ENCODE results near the gene PDYN.

Gene PDYN

DNA sequence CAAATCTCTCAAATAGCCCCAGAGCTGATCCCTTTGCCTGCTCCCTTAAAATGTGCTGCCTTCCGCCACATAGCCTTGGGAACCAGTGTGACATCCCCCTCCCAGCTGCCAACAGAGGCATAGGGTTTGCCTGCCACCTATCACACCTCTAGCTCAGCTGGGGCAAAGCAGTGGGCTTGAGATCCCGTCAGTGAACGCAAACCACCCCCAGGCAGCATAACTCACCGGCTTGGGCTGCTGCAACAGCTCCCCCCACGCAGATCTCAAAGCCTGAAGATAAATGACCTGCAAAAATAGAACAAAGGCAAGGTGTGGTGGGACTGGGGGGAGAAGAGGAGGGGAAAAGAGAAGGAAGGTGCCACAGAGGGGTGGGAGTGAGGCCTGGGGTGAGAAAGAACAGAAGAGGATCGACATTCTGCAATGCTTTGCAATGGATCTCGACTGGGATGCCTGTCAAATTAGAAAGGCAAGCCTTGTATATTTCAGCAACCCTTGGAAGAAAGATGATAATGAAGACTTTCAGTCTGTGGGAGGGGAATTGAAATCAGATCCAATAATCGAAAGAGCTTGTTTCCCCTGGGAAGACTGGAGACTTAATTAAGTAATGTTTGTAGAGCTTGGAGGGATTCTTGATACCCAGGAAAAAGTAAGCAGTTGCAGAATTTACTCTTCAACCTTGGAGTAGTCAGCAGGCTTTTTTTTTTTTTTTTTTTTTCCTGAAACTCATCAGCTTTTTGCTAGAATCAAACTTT, 1.3 kb downstream of the PDYN start:
- DNase-seq, result no peak

DNA sequence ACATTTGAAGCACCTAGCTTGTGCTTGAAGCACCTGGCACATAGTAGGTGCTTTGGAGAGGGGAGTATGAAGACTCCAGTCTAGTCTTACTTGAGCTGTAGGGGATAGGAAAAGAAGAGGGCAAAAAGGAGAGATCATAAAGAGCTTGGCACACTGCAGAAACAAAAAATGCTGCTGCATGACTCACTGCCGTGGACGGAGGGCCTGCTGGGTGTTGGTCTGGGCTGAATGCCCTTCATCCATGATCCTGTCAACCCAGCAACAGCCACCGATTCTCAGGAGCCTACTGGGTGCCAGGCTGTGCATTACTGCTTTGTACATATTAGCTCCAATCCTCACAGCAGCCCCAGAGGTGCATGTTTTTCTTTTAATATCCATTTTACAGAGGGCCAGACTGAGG, 6.0 kb downstream of the PDYN start:
- no peak for DNase-seq

DNA sequence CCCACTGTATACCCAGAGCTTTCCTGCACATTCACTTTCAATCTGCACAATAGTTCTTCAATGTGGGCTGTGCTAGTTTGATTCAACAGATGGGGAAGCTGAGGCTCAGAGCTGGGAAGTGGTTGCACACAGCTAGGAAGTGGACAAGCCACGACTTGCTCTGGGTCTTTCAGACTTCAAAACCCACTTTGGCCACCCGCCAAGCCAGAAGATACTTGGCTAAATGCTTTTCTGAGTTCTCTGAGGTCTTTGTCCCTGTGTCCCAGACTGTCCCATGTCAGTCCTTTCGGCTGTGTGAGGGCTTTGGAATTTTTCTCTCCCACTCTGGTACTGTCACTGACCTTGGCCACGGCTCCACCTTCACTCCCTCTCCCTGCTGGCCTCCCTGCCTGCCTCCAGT, 10.6 kb downstream of the PDYN start:
- no peak for DNase-seq

DNA sequence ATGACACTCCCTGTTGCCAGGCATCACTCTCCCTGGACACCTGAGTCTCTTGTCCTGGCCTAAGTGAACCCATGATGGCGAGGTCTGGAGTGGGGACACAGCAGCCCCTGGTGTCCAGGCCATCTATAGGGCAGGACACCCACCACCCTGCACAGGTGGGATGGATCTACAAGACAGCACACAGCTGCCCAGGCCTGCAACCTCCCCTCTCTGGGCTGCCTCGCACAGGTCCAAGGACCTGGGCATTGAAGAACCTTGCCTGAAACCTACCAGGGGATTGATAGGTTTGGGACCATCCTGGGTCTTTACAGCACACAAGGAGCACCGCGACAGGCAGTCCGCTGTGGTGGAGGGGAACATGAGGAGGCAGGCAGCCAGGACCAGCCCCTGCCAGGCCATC, 11.2 kb downstream of the PDYN start:
- DNase-seq, result no peak

DNA sequence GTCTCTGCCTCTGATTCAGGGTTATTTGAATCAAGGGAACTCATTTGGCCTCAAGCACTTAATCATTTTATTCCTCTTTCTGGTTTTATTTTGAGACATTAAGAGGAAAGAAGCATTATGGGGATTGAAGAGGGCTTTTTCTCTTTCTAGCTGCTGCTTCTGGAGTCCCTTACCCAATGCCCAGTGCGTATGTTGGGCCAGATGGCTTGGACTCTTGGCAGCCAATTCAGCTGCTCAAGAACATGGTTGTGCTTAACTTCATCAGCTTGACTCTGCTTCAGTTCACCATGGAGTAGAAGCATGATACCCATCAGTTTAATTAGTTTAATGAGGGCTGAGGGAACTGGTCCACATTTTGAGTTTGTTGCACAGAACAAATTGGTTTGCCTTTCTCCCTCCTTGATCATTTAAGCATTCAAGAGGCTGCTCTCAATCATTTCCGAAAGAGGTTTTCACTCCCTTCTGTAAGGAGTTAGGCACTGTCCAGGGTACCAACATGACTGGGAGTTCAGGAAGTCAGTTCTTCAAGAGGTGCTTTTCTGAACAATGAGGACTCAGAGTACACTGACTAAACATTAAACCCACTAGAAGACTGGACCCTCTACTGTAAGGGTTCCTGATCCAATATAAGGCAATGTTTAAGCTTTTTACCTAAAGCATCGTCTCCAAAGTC, 14.6 kb downstream of the PDYN start:
- DNase-seq, result no peak

DNA sequence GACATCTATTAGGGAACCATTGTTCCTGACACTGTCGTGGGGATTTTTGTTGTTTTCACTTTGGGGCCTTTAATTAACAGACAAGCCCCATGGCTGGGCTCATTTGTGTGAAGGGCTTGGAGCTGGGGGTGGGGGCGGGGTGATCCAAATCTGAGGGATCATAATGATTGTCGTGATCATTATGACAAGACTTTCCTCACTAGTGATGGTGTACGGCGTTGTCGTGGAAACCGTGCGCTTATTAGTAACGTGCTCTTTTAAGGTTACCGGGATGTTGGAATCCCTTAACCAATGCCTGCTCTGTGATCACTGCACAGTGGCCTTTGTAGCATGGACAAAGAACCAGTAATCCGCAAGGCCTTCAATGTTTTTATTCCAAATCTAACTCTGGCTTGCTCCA, 18.6 kb downstream of the PDYN start:
- DNase-seq, result no peak

DNA sequence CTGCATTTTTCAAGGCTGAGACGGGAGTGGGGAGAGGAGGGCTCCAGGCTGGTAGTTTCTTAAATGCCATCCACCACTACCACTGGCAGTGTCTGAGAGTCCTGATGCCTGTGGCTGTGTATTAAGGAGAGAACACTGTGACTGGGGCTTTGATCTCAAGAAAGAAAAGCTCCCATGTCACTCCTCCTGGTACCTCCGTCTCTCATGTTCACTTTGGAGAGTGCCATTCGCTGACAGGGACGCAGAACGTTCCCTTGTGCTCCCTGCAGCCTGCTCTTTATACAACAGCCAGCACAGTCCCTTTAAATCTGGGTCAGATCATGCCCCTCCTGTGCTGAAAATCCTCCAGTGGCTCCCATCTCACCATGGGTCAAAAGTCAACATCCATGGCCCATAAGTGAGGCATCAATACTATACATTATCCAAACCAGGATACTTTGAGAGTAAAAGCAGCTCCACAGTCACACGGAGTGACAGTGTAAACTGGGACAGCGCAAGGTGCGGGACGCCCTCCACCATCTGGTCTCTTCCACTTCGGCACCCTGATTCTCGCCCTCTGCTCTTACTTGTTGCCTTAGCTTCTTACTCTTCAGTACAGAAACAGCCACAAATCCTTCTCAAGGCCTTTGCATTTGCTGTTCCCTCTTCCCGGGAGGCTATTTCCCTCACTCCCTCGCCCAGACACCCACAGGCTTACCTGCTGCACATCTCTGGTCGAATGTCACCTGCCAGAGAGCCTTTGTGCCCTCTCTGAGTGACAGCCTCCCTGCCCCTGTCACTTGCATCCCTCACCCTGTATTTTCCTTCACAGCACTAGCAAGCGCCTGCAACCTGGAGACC, 20.0 kb downstream of the PDYN start:
- no peak for DNase-seq

DNA sequence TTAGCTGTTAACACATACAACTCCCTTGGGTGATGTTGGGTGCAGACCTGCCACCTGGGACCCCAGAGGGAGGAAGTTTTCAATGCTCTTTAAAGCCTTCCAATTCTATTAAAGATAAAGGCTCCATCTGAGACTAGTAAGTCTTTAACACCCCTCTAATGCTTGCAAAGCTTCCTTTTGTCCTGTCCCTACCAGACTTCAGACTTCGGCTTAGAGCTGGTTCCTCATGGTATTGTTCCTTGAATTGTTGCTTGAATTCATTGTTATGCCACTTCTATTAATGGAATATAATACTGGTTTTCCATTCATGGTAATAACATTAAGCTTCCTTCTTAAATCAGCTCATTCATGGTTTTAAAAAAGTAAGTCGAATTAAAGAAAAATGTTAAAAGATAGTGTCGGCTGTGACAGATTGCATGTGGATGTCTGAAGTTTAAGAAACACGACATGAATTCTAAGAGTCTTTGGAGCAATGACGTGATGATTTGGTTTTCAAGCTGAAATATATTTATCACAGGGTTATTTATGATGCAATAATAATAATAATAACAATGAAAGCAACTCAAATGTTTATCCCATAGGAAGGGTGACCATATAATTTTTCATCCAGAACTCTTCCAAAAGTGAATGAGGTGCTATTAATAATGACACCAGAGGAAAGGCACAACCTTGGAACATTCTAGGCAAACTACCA, 21.8 kb downstream of the PDYN start:
- no peak for DNase-seq

DNA sequence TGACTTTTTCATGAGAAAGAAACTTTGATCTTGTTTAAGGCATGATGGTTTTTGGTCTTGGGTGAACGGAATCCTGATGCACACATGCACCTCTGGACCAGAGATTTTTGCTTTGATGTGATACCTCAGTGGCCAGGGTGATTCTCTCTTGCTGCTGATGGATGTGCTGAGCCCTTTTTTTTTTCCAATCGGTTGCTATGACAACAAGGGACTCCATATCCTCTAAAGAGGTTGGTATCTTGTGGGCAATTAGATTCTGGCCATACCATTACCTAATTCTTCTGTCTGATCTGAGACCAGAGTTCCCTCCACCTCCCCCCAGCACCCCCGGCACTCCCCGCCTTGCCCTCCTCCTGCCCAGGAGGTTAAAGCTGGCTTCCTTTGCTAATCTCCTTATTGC, 24.9 kb downstream of the PDYN start:
- DNase-seq, result no peak

DNA sequence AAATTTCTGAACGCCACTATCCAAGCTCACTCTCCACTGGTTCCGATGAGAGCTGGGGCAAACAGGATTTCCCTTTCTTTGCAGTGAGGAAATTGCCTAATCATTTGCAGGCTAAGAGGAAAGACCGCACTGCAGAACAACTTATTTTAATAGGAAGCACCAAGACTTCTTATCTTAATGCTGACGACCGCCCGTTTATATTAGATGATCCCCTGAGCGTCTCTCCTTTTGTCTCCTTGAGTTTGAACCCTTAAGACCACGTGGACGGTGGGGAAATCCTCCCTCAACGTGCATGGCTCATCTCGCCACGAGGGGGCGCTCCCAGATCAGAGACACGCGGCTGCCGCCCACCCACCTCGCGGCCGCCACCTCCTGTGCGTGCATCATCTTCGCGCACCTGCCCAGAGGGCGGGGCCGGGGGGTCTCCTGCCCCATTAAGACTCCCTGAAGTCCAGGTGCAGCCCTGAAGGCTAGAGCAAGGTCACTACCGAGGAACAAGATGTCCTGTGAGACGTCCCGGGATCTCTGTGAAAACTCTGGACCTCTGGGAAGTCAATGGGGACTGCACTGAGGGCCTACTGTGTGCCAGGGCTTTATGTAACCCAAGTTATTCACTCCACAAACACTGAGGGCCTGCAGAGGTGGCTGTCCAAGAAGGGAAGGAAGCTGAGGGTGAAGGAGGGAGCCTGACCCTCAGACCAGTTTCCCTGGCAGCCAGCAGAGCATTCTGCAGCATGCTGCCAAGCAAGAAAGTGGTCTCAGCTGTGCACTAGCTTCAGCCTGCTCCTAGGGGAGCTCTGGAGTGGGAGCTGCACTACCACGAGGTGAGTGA, 28.1 kb downstream of the PDYN start:
- no peak for DNase-seq

DNA sequence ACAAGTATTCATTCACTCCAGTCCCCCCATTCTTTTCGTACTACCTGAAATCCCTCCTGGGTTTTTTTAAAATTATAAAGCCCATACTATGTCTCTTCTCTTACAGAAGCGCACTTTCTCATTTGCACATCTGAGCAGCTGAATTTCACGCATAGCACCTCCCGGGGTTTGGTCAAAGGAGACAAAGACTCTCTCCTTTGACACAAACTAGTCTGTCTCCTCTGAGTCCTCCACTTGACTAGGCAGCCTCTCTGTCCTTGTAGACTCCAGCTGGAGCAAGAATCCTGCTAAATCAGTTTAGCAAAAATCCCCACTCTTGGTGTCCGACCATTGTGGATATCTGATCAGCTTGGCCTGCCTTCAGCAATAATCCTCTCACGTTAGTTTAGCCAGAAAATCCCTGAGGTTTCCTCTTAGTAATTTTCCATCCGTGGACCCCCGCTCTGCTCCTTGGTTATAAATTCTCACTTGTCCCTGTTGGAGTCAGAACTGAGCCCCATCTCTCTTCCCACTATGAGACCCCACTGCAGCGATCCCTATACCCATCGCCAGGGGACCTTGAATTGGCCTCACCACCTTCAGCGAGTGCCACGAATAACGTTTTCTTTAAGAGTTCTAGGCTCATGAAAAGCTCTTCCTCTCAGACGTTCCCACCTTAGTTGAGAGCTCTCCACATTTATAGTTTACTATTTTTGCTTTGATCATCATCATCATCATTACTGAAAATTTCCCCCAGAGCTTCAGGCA, 29.0 kb downstream of the PDYN start:
- DNase-seq, result no peak

DNA sequence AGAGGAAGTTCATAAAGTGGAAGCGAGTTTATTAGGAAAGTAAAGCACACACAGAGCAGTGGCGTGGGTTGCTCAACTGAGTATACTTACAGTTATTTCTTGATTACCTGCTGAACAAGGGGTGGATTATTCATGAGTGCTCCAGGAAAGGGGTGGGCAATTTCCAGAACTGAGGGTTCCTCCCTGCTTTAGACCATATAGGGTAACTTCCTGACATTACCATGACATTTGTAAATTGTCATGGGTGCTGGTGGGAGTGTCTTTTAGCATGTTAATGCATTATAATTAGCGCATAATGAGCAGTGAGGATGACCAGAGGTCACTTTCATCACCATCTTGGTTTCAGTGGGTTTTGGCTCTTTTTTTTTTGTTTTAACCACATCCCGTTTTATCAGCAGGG, 29.8 kb downstream of the PDYN start:
- no peak for DNase-seq

DNA sequence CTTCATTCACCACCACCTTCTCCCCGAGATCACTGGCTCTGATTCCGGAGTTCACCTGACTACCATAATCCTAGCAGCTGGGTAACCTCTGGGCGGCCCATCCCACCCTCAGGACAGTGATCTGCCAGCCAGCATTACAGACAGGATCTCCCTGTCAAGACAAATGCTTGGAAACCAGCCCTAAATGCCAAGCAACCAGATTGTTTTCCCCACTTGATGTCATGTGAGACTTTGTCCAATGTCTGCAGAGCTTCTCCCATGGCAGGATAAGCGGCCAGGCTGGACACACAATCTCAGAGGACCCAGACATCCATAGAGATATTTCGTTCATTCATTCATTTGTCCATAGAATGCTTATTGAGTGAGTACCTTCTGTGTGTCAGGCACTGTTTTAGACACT, 32.5 kb downstream of the PDYN start:
- DNase-seq, result no peak

DNA sequence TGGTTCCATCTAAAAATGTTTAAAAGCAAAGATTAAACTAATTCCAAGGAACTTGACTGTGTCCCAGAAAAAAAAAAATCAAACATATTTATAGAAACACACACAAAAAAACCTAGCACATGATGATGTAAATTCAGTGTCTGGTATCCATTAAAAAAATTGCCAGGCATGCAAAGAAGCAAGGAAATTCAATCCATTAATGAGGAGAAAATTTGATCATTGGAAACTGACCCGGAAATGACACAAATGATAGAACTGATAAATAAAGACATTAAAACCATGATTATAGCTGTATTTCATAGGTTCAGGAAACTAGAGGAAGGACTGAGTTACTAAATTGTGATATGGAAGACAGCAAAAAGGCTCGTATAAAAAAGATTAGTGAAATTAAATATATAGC, 34.7 kb downstream of the PDYN start:
- DNase-seq, result no peak

DNA sequence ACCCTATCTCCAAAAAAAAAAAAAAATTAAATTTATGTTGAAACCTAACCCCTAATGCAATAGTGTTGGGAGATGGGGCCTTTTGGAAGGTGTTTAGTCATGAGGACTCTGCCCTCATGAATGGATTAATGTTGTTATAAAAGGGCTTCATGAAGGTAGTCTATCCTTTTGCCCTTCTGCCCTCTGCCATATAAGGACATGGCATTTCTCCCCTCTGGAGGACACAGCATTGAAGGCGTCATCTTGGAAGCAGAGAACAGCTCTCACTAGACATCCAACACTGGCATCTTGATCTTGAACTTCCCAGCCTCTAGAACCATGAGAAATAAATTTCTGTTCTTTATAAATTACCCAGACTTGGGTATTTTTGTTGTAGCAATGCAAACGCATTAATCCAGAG, 35.4 kb downstream of the PDYN start:
- no peak for DNase-seq

DNA sequence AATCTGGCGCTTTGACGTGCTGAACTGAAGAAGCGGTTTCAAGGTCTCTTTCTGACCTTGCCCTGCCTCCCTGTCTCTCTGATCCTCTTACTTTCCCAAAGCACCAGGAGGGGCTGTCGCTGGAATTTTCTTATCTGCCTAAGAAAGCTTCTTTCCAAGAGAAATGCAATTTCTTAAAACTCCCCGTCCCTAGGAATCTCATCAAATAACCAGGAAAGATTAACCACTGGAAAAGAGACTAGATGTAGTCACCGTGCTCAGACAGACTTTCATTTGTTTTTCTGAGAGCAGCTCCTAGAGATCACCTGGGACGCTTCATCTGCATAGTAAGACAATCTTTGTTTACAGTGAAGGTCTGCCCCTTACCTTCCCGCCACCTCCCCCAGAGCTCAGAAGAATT, 38.6 kb downstream of the PDYN start:
- DNase-seq, result no peak

DNA sequence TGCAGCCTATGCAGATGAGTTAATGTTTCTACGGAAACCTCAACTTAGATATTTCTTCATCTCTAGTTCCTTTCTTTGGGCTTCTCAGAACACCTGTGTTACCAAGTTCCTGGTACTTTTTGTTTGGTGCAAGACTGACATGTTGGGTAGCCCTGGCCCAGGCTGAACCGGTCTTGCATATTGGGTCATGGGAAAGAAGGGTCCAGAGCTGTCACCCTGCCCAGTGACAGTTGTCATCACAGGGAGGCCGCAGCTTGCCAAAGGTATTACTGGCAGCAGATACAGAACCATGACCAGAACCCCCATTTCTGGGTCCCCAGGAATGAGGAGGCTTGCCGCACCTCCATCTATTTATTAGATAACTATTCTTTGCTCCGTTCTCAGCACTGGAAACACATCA, 40.2 kb downstream of the PDYN start:
- no peak for DNase-seq

DNA sequence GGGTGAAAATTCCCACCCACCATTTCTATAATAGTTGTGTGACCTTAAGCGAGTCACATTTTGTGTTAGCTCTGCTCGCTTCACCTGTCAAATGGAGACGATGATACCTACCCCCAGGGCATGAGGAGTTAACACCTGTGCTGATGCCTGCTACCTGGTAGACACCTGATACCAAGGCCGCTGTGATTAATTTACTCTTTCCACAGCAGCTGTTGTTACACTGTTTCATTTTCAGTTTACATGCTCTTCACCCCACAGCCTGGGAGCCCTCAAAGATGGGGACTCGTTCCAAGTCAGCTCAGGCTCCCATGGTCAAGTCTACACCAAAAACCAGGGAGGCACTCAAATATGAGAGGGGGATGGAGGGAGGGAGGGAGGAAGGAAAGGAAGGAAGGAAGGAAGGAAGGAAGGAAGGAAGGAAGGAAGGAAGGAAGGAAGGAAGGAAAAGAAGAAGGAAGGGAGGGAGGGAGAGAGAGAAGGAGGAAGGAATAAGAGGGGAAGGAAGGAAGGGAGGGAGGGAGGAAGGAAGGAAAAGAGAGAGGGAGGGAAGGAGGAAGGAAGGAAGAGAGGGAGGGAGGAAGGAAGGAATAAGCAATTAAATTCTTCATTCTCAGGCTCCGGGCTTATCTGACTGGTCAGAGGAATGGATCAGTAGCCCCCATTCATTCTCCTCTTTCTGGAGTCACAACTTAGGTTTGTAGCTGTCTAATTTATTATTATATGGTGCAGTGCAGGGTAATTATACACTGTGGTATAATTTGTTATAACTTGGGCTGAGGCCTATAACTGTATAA, 40.9 kb downstream of the PDYN start:
- no peak for DNase-seq

DNA sequence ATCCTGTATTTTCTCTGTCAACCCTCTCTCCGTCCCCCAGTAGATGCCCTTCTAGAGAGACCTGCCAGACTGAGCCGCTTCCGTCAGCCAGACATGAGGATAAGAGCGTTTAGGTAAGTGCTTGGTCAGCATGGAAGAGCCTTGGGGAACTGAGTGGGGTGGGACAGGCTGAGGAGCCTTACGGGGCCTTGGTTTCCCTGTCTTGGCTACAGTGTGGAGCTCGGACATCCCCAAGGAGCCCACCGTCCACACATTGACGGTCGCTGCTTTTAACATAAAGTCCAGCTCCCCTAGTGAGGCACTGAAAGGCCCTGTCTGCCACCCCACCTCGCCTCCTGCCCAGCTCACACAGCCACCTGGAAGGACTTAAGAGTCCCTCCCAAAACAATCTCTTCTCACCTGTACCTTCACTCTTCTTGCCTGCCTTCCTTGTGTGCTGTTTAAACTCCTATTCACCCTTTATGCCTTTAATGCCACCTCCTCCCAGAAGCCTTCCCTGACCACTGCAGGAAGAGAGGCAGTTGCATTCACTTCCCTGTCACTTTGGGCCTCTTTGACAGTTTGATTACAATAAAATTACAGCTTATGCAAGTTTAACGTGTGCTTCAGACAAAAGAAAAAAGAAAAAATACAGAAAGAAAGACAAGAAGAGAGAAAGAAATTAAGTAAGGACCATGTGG, 42.3 kb downstream of the PDYN start:
- no peak for DNase-seq

DNA sequence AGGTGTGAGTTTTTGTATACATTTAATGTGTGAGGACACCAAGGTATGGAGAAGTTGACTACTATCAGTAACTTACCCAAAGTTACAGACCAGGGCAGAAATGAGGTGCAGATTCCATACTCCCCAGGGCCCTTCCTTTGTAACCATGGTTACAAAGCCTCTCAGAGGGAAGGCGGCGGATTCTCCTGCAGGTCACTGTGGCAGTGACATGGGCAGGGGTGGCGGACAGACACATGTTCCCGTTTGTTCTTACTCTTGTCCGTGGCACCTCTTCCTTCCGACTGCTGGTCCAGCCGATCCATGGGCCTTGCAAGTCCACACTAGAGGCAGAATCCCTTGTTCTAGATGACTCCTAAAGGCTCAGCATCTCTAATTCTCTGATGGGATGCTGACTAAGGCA, 43.0 kb downstream of the PDYN start:
- no peak for DNase-seq

Data from amniotic stem cell (primary cell).